Measurements from ENCODE around the gene NLE1. TPM values are rescaled to one million over a fixed set of nuclear protein-coding genes. Genes with fewer than 3 reads are reported as not detected.

NLE1 gene
- polyA plus RNA-seq, 3 donors from 2014 or later = 2.1 to 4.7 (median 3.3) TPM

DNA sequence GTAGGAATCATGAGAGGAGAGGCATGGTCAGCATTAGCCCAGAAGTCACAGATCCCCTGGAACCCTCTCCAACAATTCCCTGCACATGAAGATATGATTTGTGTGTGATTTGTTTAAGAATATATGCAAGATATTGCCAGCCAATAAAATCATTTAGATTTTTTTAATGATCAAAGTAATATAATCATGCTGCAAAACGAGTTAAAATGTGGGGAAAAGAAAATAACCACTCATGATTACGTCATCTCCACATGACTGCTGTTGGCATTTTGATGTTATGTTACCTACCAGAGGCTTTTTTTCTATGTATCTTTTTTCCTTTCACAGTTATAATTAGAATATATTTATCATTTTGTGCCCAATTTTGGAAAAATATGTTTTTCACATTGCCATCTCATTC lies 29.7 kb upstream of the NLE1 start:
- Mint-ChIP-seq H3K9me3 (no peaks in the 10 kb centered on the region), H3K4me3 (peak overlapping the region; percentile 24 to 64 (median 50)), H3K36me3 (no peaks in the 10 kb centered on the region), H3K27me3 (ENCODE audit: low read depth in 3 of 3) (peaks cover 0 to 2% (median 0%) of the 10 kb centered on the region in 3 donors), H3K4me1 (peaks cover 27 to 39% of the 10 kb centered on the region in 2 donors), H3K27ac (peak overlapping the region; percentile 61 to 85 (median 70))
- peak in 1 of 3 donors; percentile 33 for DNase-seq

DNA sequence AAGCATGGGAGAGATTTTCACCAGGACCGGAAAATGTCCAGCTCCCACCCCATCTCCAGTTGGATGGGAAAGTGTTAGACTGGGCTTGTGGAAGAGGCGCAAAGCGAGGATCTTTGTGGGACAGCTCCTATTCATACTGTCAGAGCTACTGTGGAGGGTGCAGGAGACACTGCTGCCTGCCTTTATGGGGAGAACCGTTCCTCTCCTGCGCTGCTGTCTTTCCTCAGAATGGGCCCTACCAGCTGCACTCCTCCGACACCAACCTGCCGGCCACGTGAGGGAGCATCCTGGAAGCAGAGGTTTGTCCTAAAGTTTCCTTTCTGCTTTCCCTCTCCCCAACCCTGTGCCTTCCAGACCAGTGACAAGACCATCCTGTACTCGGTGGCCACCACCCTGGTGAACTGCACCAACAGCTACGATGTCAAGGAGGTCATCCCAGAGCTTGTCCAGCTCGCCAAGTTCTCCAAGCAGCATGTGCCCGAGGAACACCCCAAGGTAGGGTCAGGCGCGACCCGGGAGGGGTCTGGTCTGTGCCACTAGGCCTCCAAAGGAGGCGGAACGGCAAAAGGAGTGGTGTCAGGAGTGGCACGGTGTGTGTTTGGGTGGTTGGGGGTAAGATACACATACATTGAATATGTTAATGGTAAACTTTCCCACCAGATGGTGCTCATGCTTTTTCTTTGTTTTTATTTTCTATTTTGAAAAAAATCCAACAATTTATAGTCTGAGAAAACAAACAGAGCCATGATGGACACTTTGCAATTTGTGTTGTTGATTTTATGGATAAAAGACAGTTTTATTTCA lies 29.1 kb upstream of the NLE1 start:
- Mint-ChIP-seq H3K27me3 (ENCODE audit: low read depth in 3 of 3) (peaks cover 0 to 2% (median 0%) of the 10 kb centered on the region in 3 donors), H3K27ac (peak overlapping the region; percentile 61 to 85 (median 70)), H3K4me1 (peaks cover 20 to 32% of the 10 kb centered on the region in 2 donors), H3K4me3 (peak overlapping the region; percentile 24 to 64 (median 50)), H3K36me3 (no peaks in the 10 kb centered on the region), H3K9me3 (no peaks in the 10 kb centered on the region)
- peak; percentile 60 to 67 (median 64) for DNase-seq

DNA sequence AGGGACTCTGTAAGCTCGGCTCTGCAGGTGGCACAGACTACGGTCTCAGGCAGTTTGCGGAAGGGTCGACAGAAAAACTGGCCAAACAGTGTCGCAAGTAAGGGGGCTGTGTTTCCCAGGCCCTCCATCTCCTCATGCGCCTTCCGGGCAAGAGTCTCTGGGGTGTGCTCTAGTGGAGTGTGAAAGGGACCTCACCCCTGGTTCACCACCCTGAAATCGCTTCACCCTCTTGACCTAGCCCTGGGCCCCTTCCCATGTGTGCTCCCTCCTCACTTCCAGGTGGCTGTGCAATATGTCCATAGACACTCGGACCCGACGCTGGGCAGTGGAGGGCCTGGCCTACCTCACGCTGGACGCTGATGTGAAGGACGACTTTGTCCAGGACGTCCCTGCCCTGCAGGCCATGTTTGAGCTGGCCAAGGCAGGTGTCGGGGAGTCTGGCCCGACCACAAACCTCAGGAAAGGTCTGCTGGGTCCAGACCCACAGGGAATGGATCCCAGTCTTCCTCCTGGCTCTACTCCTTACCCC lies 27.8 kb upstream of the NLE1 start:
- Mint-ChIP-seq H3K4me1 (peaks cover 17 to 20% of the 10 kb centered on the region in 2 donors), H3K36me3 (no peaks in the 10 kb centered on the region), H3K27ac (no peak overlapping the region), H3K27me3 (ENCODE audit: low read depth in 3 of 3) (peaks cover 0 to 2% (median 0%) of the 10 kb centered on the region in 3 donors), H3K9me3 (no peaks in the 10 kb centered on the region), H3K4me3 (no peak overlapping the region)
- DNase-seq = no peak

DNA sequence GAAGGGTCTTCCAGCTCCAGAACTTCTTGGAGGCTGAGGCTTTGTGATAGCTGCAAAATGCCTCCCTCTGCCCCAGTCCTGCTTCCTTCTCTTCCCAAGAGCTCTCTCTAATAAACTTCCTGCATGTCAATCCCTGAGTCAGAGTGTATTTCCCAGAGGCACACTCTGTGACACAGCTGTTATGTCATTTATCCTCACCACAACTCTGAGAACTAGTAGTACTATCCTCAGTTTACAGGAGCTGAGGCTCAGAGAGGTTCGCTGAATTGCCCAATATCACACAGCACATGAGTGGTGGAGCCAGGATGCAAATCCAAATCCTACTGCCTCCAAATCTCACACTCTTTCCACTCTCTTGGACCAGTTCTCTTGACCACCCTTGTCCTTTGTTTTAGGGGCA lies 25.6 kb upstream of the NLE1 start:
- Mint-ChIP-seq H3K27me3 (ENCODE audit: low read depth in 3 of 3) (peaks cover 0 to 2% (median 0%) of the 10 kb centered on the region in 3 donors), H3K36me3 (no peaks in the 10 kb centered on the region), H3K9me3 (no peaks in the 10 kb centered on the region), H3K27ac (peak overlapping the region in 2 of 6 donors; percentile 17 to 26), H3K4me3 (no peak overlapping the region), H3K4me1 (peaks cover 21 to 27% of the 10 kb centered on the region in 2 donors)
- DNase-seq = no peak

DNA sequence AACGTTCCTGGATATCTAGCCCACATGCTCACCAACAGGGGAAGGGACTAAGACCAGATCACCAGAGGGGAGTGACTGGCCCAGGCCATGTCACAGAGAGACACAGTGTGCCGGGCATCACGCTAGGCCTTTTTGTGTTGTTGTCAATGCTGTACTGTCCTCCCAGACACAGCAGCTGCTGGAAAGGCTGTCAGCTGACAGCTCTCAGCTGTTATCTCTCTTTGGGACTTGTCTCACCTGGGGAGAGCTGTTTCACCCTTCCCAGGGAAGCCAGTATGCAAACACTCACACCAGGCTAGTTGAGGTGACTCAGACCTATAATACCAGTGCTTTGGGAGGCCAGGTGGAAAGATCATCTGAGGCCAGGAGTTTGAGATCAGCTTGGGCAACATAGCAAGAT lies 24.9 kb upstream of the NLE1 start:
- peaks cover 21 to 28% of the 10 kb centered on the region in 2 donors for H3K4me1 Mint-ChIP-seq

DNA sequence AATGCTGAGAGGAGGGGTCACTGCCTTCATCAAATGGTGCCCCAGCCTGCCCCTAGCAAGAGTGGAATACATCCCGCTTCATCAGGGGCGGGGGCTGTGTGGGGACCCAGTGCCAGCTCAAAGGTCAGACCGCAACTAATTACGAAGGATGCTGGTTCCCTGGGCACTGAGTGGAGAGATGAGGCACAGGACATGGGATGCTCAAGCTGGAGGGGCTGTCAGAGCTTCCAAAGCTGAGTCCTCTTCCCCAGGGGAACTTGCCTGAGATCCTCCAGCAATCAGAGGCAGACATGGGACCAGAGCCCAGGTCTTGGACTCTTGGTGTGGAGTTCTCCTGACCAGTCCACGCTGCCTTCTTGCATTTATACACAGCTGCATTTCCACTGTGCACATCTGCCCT lies 24.4 kb upstream of the NLE1 start:
- Mint-ChIP-seq H3K4me3 (no peak overlapping the region), H3K36me3 (no peaks in the 10 kb centered on the region), H3K4me1 (peaks cover 23 to 28% of the 10 kb centered on the region in 2 donors), H3K27ac (peak overlapping the region in 1 of 6 donors; percentile 29), H3K9me3 (no peaks in the 10 kb centered on the region), H3K27me3 (ENCODE audit: low read depth in 3 of 3) (no peaks in the 10 kb centered on the region)
- DNase-seq = no peak

More for the DNA sequence above, 24.9 kb upstream of the NLE1 start:
- Mint-ChIP-seq H3K9me3 (no peaks in the 10 kb centered on the region), H3K27me3 (ENCODE audit: low read depth in 3 of 3) (no peaks in the 10 kb centered on the region), H3K27ac (no peak overlapping the region), H3K4me3 (no peak overlapping the region), H3K36me3 (no peaks in the 10 kb centered on the region)
- DNase-seq = no peak

DNA sequence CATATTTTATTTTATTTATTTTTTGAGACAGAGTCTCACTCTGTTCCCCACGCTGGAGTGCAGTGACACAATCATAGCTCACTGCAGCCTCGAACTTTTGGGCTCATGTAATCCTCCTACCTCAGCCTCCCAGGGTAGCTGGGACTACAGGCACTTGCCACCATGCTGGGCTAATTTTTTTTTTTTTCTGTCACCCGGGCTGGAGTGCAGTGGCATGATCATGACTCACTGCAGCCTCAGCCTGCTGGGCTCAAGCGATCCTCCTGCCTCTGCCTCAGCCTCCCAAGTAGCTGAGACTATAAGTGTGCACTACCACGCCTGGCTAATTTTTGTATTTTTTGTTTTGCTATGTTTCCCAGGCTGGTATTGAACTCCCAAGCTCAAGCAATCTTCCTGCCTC lies 22.6 kb upstream of the NLE1 start:
- Mint-ChIP-seq H3K36me3 (no peaks in the 10 kb centered on the region), H3K27ac (peak overlapping the region in 1 of 6 donors; percentile 45), H3K9me3 (no peaks in the 10 kb centered on the region), H3K4me1 (peaks cover 37 to 41% of the 10 kb centered on the region in 2 donors), H3K4me3 (no peak overlapping the region), H3K27me3 (ENCODE audit: low read depth in 3 of 3) (no peaks in the 10 kb centered on the region)
- DNase-seq = no peak

DNA sequence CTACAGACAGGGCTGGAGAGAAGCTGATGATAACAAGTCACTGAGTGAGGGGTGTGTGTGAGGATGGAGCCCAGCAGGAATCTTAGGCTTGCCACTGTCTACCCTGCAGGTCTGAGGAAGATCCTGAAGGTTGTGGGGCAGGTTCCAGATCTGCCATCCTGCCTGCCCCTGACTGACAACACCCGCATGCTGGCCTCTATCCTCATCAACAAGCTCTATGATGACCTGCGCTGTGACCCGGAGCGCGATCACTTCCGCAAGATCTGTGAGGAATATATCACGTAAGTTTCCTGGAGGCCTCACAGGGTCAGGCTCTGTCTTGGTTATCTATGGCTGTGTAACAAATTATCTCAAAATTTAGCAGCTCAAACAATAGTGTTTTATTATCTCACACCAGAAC lies 21.8 kb upstream of the NLE1 start:
- H3K36me3 Mint-ChIP-seq = no peaks in the 10 kb centered on the region
- H3K4me3 Mint-ChIP-seq = no peak overlapping the region
- H3K27ac Mint-ChIP-seq = peak overlapping the region in 4 of 6 donors; percentile 25 to 60 (median 36)
- no peak for DNase-seq
- H3K27me3 Mint-ChIP-seq (ENCODE audit: low read depth in 3 of 3) = no peaks in the 10 kb centered on the region
- peaks cover 43 to 48% of the 10 kb centered on the region in 2 donors for H3K4me1 Mint-ChIP-seq
- no peaks in the 10 kb centered on the region for H3K9me3 Mint-ChIP-seq

DNA sequence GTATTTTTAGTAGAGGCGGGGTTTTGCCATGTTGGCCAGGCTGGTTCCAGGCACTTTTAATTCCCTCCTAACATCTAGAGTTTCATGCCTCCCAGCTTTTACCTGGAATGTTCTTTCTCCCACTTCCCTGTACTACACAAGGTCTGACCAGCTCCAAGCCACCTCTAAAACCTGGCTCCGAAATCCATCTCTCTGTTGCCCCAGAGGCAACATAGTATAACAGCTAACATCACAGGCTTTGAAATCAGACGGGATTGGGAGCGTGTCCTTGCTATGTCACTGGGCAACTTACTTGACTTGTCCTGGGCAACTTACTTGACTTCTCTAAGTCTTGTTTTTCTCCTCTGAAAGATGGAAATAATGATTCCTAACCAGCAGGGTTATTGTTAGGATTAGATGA lies 20.7 kb upstream of the NLE1 start:
- H3K27ac Mint-ChIP-seq = peak overlapping the region; percentile 88 to 98 (median 95)

DNA sequence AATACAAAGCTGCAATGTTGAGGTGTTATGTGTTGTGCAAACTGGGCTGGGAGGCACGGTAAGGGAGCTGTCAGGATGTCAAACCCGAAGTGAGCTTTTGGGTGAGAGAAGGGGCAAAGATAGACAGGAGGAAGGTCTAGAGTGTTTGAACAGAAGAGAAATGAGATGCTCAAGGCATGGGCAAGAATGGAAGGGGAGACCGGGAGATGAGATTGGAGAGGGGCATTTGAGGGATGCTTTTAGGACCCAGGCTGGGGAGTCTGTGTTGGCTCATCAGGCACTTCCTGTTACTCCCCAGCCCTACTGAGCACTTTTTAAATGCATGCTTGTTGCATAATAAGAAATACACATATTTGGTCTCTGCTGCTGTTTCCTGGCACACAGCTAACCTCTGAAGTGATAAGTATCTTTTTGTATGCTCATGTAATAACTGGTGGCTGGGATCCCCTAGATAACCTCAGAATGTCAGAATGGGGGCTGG lies 19.2 kb upstream of the NLE1 start:
- Mint-ChIP-seq H3K36me3 (no peaks in the 10 kb centered on the region), H3K9me3 (no peaks in the 10 kb centered on the region), H3K27me3 (ENCODE audit: low read depth in 3 of 3) (peaks cover 0 to 1% (median 0%) of the 10 kb centered on the region in 3 donors), H3K4me1 (peaks cover 47 to 48% of the 10 kb centered on the region in 2 donors), H3K27ac (peak overlapping the region; percentile 88 to 98 (median 95)), H3K4me3 (peak overlapping the region; percentile 71 to 82 (median 77))
- peak; percentile 65 to 73 (median 72) for DNase-seq

More for the DNA sequence above, 20.7 kb upstream of the NLE1 start:
- no peaks in the 10 kb centered on the region for H3K27me3 Mint-ChIP-seq (ENCODE audit: low read depth in 3 of 3)
- peaks cover 47 to 48% of the 10 kb centered on the region in 2 donors for H3K4me1 Mint-ChIP-seq
- no peaks in the 10 kb centered on the region for H3K36me3 Mint-ChIP-seq
- DNase-seq = no peak
- H3K9me3 Mint-ChIP-seq = no peaks in the 10 kb centered on the region
- H3K4me3 Mint-ChIP-seq = peak overlapping the region in 3 of 5 donors; percentile 38 to 77 (median 42)

DNA sequence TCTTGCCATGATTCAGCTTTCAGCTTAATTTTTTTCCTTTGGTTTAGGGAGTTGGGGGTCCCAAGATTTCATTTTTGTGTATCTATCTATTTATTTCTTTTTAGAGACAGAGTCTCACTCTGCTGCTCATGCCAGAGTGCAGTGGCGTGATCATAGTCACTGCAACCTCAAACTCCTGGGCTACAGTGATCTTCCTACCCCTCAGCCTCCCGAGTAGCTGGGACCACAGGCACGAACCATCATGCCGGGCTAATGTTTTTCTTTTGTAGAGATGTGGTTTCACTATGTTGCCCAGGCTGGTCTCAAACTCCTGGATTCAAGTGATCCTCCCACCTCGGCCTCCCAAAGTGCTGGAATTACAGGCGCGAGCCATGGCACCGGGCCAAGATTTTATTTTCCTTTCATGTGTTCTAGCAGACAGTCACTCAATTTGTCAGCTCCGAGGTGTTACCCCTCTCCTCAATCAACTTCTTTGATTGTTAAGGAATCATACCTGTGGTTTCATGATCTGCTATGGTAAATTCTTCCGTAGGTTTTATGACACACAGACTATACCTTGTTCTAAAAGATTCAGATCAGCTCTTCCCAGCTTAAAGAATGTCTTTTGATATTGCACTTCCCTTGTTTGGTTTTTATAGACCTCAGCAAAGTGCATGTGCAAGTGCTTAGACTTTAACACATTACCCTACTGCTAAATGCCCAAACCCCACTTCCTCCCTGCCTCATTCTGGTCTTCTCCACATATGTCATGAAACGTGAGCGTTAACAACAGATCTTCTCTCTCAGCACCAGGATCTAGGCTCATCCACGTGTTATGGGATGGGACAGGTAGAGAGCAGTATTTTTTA lies 18.5 kb upstream of the NLE1 start:
- H3K27me3 Mint-ChIP-seq (ENCODE audit: low read depth in 3 of 3) = peaks cover 0 to 1% (median 0%) of the 10 kb centered on the region in 3 donors
- no peaks in the 10 kb centered on the region for H3K9me3 Mint-ChIP-seq

DNA sequence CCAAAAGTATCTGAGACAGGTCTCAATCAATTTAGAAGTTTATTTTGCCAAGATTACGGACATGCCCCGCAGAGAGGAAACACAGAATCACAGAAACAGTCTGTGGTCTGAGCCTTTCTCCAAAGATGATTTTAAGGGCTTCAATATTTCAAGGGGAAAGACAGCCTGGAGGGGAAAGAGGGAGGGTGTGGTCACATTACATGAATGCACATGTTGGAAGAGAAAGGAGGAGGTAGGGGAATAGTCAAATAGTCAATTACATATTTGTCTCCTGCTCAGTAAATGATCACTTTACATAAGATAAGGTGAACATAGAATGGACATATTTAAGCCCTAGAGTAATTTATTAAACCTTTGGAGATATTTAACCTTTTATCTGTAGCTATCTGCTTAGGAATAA lies 17.8 kb upstream of the NLE1 start:
- peaks cover 0 to 1% (median 0%) of the 10 kb centered on the region in 3 donors for H3K27me3 Mint-ChIP-seq (ENCODE audit: low read depth in 3 of 3)
- peak overlapping the region; percentile 71 to 80 (median 77) for H3K4me3 Mint-ChIP-seq
- DNase-seq = no peak
- peak overlapping the region; percentile 88 to 98 (median 95) for H3K27ac Mint-ChIP-seq
- no peaks in the 10 kb centered on the region for H3K9me3 Mint-ChIP-seq
- peaks cover 46 to 48% of the 10 kb centered on the region in 2 donors for H3K4me1 Mint-ChIP-seq
- no peaks in the 10 kb centered on the region for H3K36me3 Mint-ChIP-seq

More for the DNA sequence above, 18.5 kb upstream of the NLE1 start:
- Mint-ChIP-seq H3K36me3 (no peaks in the 10 kb centered on the region), H3K4me1 (peaks cover 47 to 48% of the 10 kb centered on the region in 2 donors), H3K4me3 (peak overlapping the region; percentile 71 to 82 (median 77)), H3K27ac (peak overlapping the region; percentile 88 to 98 (median 95))
- DNase-seq = peak; percentile 73 to 80 (median 78)

DNA sequence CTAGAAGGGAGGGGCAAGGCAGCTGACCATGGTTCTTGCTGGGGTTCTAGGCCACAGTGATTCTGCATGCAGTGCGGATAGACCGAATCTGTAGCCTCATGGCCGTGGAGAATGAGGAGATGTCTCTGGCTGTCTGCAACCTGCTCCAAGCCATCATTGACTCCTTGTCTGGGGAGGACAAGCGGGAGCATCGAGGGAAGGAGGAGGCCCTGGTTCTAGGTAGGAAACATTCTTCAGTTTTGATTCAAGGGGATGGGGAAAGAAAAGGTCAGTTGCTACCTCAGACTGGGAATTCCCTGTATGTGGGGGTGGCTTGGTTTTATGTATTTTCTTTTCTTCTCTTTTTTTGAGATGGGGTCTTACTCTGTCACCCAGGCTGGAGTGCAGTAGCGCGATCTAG lies 13.1 kb upstream of the NLE1 start:
- H3K36me3 Mint-ChIP-seq = no peaks in the 10 kb centered on the region
- H3K9me3 Mint-ChIP-seq = no peaks in the 10 kb centered on the region
- no peak overlapping the region for H3K27ac Mint-ChIP-seq
- peaks cover 0 to 1% (median 0%) of the 10 kb centered on the region in 3 donors for H3K27me3 Mint-ChIP-seq (ENCODE audit: low read depth in 3 of 3)
- H3K4me1 Mint-ChIP-seq = peaks cover 12 to 15% of the 10 kb centered on the region in 2 donors
- no peak overlapping the region for H3K4me3 Mint-ChIP-seq
- no peak for DNase-seq
